PC-9 (cell line): ENCODE results near the gene SSB. TPM values are rescaled to one million over a fixed set of nuclear protein-coding genes. Genes with fewer than 3 reads are reported as not detected.
"Not testable (repeated sequence)": the region's sequence is repeated elsewhere in the genome, so short reads cannot be mapped to it uniquely, and the experiment has no call there.

Source experiments
- BruUV-seq: library from RNA; stranded (reverse); fragments of 400-500 nt; replicated peaks from 2 replicates; lab custom pipeline; 2021; lab: Mats Ljungman, UMichigan
- CTCF ChIA-PET: fragments of 300-600 bp; sonication (Branson Sonifier 250); formaldehyde crosslinking; loops from one replicate; lab custom pipeline; 2022; ENCODE audit warnings: antibody characterized with exemption; lab: Charles Lee
- POLR2A ChIA-PET: fragments of 300-600 bp; sonication (Branson Sonifier 250); formaldehyde crosslinking; loops from one replicate; lab custom pipeline; 2022; ENCODE audit warnings: antibody characterized with exemption; ENCODE audit not compliant: unreplicated experiment; lab: Charles Lee
- DNase-seq, 2 experiments: peaks; one replicate each; pipeline versions ENCODE4 v3.0.0 to v3.0.0-alpha.2; 2015 to 2022; ENCODE audit warnings: mixed read lengths in 1 of 2
- H2AFZ ChIP-seq: fragments of 200-600 bp; sonication (generic); 2 replicates; pipeline ENCODE4 v1.8.1; 2017; ENCODE audit warnings: antibody characterized with exemption
- H3F3A ChIP-seq: fragments of 200-600 bp; sonication (generic); 2 replicates; pipeline ENCODE4 v1.8.1; 2017; ENCODE audit warnings: antibody characterized with exemption, mild to moderate bottlenecking, low read depth; ENCODE audit not compliant: insufficient read depth
- H3K27ac ChIP-seq: fragments of 200-600 bp; sonication (generic); 2 replicates; pipeline ENCODE4 v1.6.1; 2016; ENCODE audit warnings: mixed run types
- H3K27me3 ChIP-seq: fragments of 200-600 bp; sonication (generic); 2 replicates; pipeline ENCODE4 v1.6.1; 2016; ENCODE audit warnings: low read depth, mixed run types; ENCODE audit not compliant: insufficient read depth
- H3K36me3 ChIP-seq: fragments of 200-600 bp; sonication (generic); 2 replicates; pipeline ENCODE4 v1.6.1; 2016; ENCODE audit warnings: low read depth, mixed run types
- H3K4me1 ChIP-seq: fragments of 200-600 bp; sonication (generic); replicated peaks from 2 replicates; pipeline ENCODE4 v1.6.1; 2016; ENCODE audit warnings: mixed run types; ENCODE audit not compliant: insufficient read depth
- H3K4me2 ChIP-seq: fragments of 200-600 bp; sonication (generic); 2 replicates; pipeline ENCODE4 v1.6.1; 2017; ENCODE audit warnings: mixed run types
- H3K4me3 ChIP-seq: fragments of 200-600 bp; sonication (generic); 2 replicates; pipeline ENCODE4 v1.6.1; 2016; ENCODE audit warnings: mixed run types
- H3K79me2 ChIP-seq: fragments of 200-600 bp; sonication (generic); 2 replicates; pipeline ENCODE4 v1.6.1; 2017; ENCODE audit warnings: low read depth, mixed run types
- H3K9me2 ChIP-seq: fragments of 200-600 bp; sonication (generic); 2 replicates; pipeline ENCODE4 v1.8.1; 2017; ENCODE audit warnings: mild to moderate bottlenecking; ENCODE audit not compliant: insufficient read depth
- H3K9me3 ChIP-seq: fragments of 200-600 bp; sonication (generic); 2 replicates; pipeline ENCODE4 v1.8.1; 2016; ENCODE audit warnings: low read depth; ENCODE audit not compliant: insufficient read depth
- H4K20me1 ChIP-seq: fragments of 200-600 bp; sonication (generic); 2 replicates; pipeline ENCODE4 v1.8.1; 2017; ENCODE audit not compliant: insufficient read depth
- CTCF ChIP-seq: fragments of 200-600 bp; sonication (generic); conservative IDR thresholded peaks from 2 replicates; pipeline ENCODE4 v1.6.1; 2017; ENCODE audit warnings: mixed run types, antibody characterized with exemption, mild to moderate bottlenecking, moderate library complexity
- EZH2 ChIP-seq: fragments of 200-600 bp; sonication (generic); IDR thresholded peaks from 2 replicates; pipeline ENCODE4 v1.8.0; 2017; ENCODE audit warnings: antibody characterized with exemption, low read depth
- intact Hi-C: fragments of 100-400 bp; cut with micrococcal nuclease; formaldehyde crosslinking; loops from one replicate; pipeline ENCODE4 v1.10.0; 2022; ENCODE audit not compliant: unreplicated experiment
- total RNA-seq: library from RNA; stranded (reverse); gene quantifications from 2 replicates; pipeline ENCODE4 v1.2.3, GENCODE V29; 2021

The SSB gene
- total RNA-seq, 1 experiment from 2014 or later, result 71.3 TPM

- CTCF ChIA-PET, H3K9me3 ChIP-seq, H3K4me2 ChIP-seq, BruUV-seq, H2AFZ ChIP-seq, H3K4me1 ChIP-seq, H3K27ac ChIP-seq, DNase-seq, intact Hi-C loops, H3K9me2 ChIP-seq, POLR2A ChIA-PET, H3F3A ChIP-seq, H3K4me3 ChIP-seq, H3K27me3 ChIP-seq, H4K20me1 ChIP-seq: not testable (repeated sequence)
- Histone ChIP-seq H3K79me2 (peaks cover 12% of the 10 kb centered on the region), H3K36me3 (peaks cover 15% of the 10 kb centered on the region)
Observed at GRCh38 chr2:169817369-169817768, 18.7 kb downstream of the SSB start.

- intact Hi-C loops, result no loop called here
- H3K36me3 ChIP-seq, result peaks cover 15% of the 10 kb centered on the region
- no peaks in the 10 kb centered on the region for H4K20me1 ChIP-seq
- H3K4me2 ChIP-seq, result no peak overlapping the region
- no peaks in the 10 kb centered on the region for H3K9me2 ChIP-seq
- POLR2A ChIA-PET, result no interaction called here
- no peak for DNase-seq
- no peak overlapping the region for H3K27ac ChIP-seq
- no peaks in the 10 kb centered on the region for H3K9me3 ChIP-seq
- peaks cover 15% of the 10 kb centered on the region; the same call in 1 of the 2 replicates for H3K4me1 ChIP-seq
- CTCF ChIA-PET, result interaction anchor here (0.6 kb wide), 1 partner anchor 18 kb away, joined by 3 read pairs; no protein-coding TSS in a partner anchor
- TF ChIP-seq EZH2, result no peak
- no peak for TF ChIP-seq CTCF
- H3K79me2 ChIP-seq, result peaks cover 21% of the 10 kb centered on the region
- no peak overlapping the region for H3K4me3 ChIP-seq
- no peaks in the 10 kb centered on the region for H3K27me3 ChIP-seq
- H2AFZ ChIP-seq, result no peak overlapping the region
- no TSS peak for BruUV-seq
- H3F3A ChIP-seq, result 0 out of 2 replicates have a peak, but pooled peaks cover 5% of the 10 kb centered on the region
Observed at GRCh38 chr2:169818241-169818640, 19.6 kb downstream of the SSB start.

- TF ChIP-seq EZH2 (no peak), CTCF (no peak)
- BruUV-seq, result no TSS peak
- Histone ChIP-seq H3K4me2 (no peak overlapping the region), H3K9me2 (no peaks in the 10 kb centered on the region), H3K9me3 (no peaks in the 10 kb centered on the region), H2AFZ (no peak overlapping the region), H3F3A (0 out of 2 replicates have a peak, but pooled peaks cover 5% of the 10 kb centered on the region), H3K79me2 (peaks cover 30% of the 10 kb centered on the region), H4K20me1 (no peaks in the 10 kb centered on the region), H3K4me3 (no peak overlapping the region), H3K36me3 (peaks cover 15% of the 10 kb centered on the region), H3K27me3 (no peaks in the 10 kb centered on the region), H3K27ac (no peak overlapping the region), H3K4me1 (peaks cover 19% of the 10 kb centered on the region; the same call in 1 of the 2 replicates)
- POLR2A ChIA-PET, result no interaction called here
- peak in 1 of 2 experiments; percentile 34 for DNase-seq
- intact Hi-C loops, result no loop called here
- CTCF ChIA-PET, result interaction anchor here (0.6 kb wide), 1 partner anchor 233 kb away, joined by 3 read pairs; no protein-coding TSS in a partner anchor
Observed at GRCh38 chr2:169819106-169819505, 20.4 kb downstream of the SSB start.

- POLR2A ChIA-PET, result interaction anchor here (0.6 kb wide), 1 partner anchor 122 kb away, joined by 7 read pairs; no protein-coding TSS in a partner anchor
- intact Hi-C loops, H3K27me3 ChIP-seq, BruUV-seq, H3K4me3 ChIP-seq, H4K20me1 ChIP-seq, H3K9me3 ChIP-seq, H3F3A ChIP-seq, H3K4me2 ChIP-seq, H3K27ac ChIP-seq, H3K9me2 ChIP-seq, H2AFZ ChIP-seq, CTCF ChIA-PET: not testable (repeated sequence)
- Histone ChIP-seq H3K36me3 (peaks cover 14% of the 10 kb centered on the region), H3K79me2 (peaks cover 34% of the 10 kb centered on the region), H3K4me1 (peaks cover 19% of the 10 kb centered on the region; the same call in 1 of the 2 replicates)
- peak in 1 of 2 experiments; percentile 45 for DNase-seq
Observed at GRCh38 chr2:169820101-169820500, 21.4 kb downstream of the SSB start.
